NCI-H146 (cell line): Measurements from ENCODE around the gene MAP2K5.

Source experiments
- DNase-seq: peaks from one replicate; lab custom pipeline; 2025; lab: John Stamatoyannopoulos, UW

The MAP2K5 gene

GRCh38 chr15:67542420-67543347, at the start of gene MAP2K5:
MAP2K5 (plus strand) TSS chr15:67542703; CDS start chr15:67543336, 633 bp downstream.
- DNase-seq, result peak; percentile 73

GRCh38 chr15:67495585-67495984, 46.9 kb upstream of the MAP2K5 start:
- DNase-seq, result no peak

- DNase-seq, result no peak
These were observed 41.2 kb upstream of the MAP2K5 start for GRCh38 chr15:67501177-67501835.

GRCh38 chr15:67501836-67502461, 40.6 kb upstream of the MAP2K5 start:
- no peak for DNase-seq

GRCh38 chr15:67504056-67504455, 38.4 kb upstream of the MAP2K5 start:
- DNase-seq, result no peak

- DNase-seq, result no peak
These were observed 37.7 kb upstream of the MAP2K5 start for GRCh38 chr15:67504796-67505195.

GRCh38 chr15:67505675-67506572, 36.6 kb upstream of the MAP2K5 start:
- no peak for DNase-seq

GRCh38 chr15:67506775-67507747, 35.4 kb upstream of the MAP2K5 start:
- no peak for DNase-seq

- DNase-seq, result no peak
These were observed 34.1 kb upstream of the MAP2K5 start for GRCh38 chr15:67508407-67508806.

GRCh38 chr15:67509918-67510317, 32.6 kb upstream of the MAP2K5 start:
- no peak for DNase-seq

GRCh38 chr15:67510597-67511190, 31.8 kb upstream of the MAP2K5 start:
- no peak for DNase-seq

- DNase-seq, result no peak
These were observed 30.9 kb upstream of the MAP2K5 start for GRCh38 chr15:67511606-67512005.

- peak; percentile 80 for DNase-seq
These were observed 30.4 kb upstream of the MAP2K5 start for GRCh38 chr15:67512140-67512539.

- no peak for DNase-seq
These were observed 29.4 kb upstream of the MAP2K5 start for GRCh38 chr15:67512933-67513714.

- no peak for DNase-seq
These were observed 27.4 kb upstream of the MAP2K5 start for GRCh38 chr15:67515090-67515489.

- no peak for DNase-seq
These were observed 26.9 kb upstream of the MAP2K5 start for GRCh38 chr15:67515557-67515956.

- DNase-seq, result no peak
These were observed 22.0 kb upstream of the MAP2K5 start for GRCh38 chr15:67520321-67521028.

GRCh38 chr15:67521029-67521782, 21.3 kb upstream of the MAP2K5 start, which contains the start of gene C15orf61:
C15orf61 (plus strand) TSS chr15:67521131; CDS start chr15:67521249, 118 bp downstream.
- peak; percentile 87 for DNase-seq
